PC-3 (cell line): ENCODE results near the gene NTF3. TPM values are rescaled to one million over a fixed set of nuclear protein-coding genes. Genes with fewer than 3 reads are reported as not detected.

Experiments used
- ATAC-seq: fragments of 200-7000 bp; cut with Tn5 transposase; 2 replicates; pipeline ENCODE4 v1.9.1; 2020; ENCODE audit warnings: mild to moderate bottlenecking, moderate library complexity
- BruUV-seq: library from RNA; stranded (reverse); fragments of 400-500 nt; replicated peaks from 2 replicates; lab custom pipeline; 2021; lab: Mats Ljungman, UMichigan
- CTCF ChIA-PET: fragments of 300-600 bp; sonication (Branson Sonifier 250); formaldehyde crosslinking; loops from one replicate; lab custom pipeline; 2022; ENCODE audit warnings: antibody characterized with exemption; lab: Charles Lee
- POLR2A ChIA-PET: fragments of 300-600 bp; sonication (Branson Sonifier 250); formaldehyde crosslinking; loops from one replicate; lab custom pipeline; 2022; ENCODE audit warnings: antibody characterized with exemption; ENCODE audit not compliant: unreplicated experiment; lab: Charles Lee
- DNase-seq: peaks from one replicate; pipeline ENCODE4 v3.0.0-alpha.2; 2015
- H2AFZ ChIP-seq: fragments of 300-600 bp; sonication (generic); 2 replicates; pipeline ENCODE4 v1.6.0; 2016; ENCODE audit warnings: antibody characterized with exemption, low read length
- H3F3A ChIP-seq: fragments of 300-600 bp; sonication (generic); one replicate; pipeline ENCODE4 v1.6.0; 2017; ENCODE audit warnings: antibody characterized with exemption, low read length, control low read depth, mild to moderate bottlenecking; ENCODE audit not compliant: unreplicated experiment
- H3K27ac ChIP-seq: fragments of 300-600 bp; sonication (generic); 2 replicates; pipeline ENCODE4 v1.5.1; 2016; ENCODE audit warnings: mild to moderate bottlenecking, low read length
- H3K27me3 ChIP-seq: fragments of 300-600 bp; sonication (generic); 2 replicates; pipeline ENCODE4 v1.6.1; 2016; ENCODE audit warnings: low read length, mixed read lengths
- H3K36me3 ChIP-seq: fragments of 300-600 bp; sonication (generic); 2 replicates; pipeline ENCODE4 v1.6.1; 2016; ENCODE audit warnings: low read depth, mixed run types, low read length, mixed read lengths
- H3K4me1 ChIP-seq: fragments of 300-600 bp; sonication (generic); 2 replicates; pipeline ENCODE4 v1.5.1; 2016; ENCODE audit warnings: low read length; ENCODE audit not compliant: insufficient read depth
- H3K4me2 ChIP-seq: fragments of 300-600 bp; sonication (generic); 2 replicates; pipeline ENCODE4 v1.6.0; 2016; ENCODE audit warnings: low read length
- H3K4me3 ChIP-seq: fragments of 300-600 bp; sonication (generic); 2 replicates; pipeline ENCODE4 v1.5.1; 2016; ENCODE audit warnings: mild to moderate bottlenecking, low read length, mixed read lengths
- H3K79me2 ChIP-seq: fragments of 300-600 bp; sonication (generic); 2 replicates; pipeline ENCODE4 v1.6.1; 2017; ENCODE audit warnings: low read length, mixed read lengths
- H3K9ac ChIP-seq: fragments of 300-600 bp; sonication (generic); 2 replicates; pipeline ENCODE4 v1.6.0; 2016; ENCODE audit warnings: mild to moderate bottlenecking, low read length
- H3K9me2 ChIP-seq: fragments of 300-600 bp; sonication (generic); replicated peaks from 2 replicates; pipeline ENCODE4 v1.6.1; 2016; ENCODE audit warnings: mixed run types, low read length, mixed read lengths
- H3K9me3 ChIP-seq: fragments of 300-600 bp; sonication (generic); 2 replicates; pipeline ENCODE4 v1.6.1; 2016; ENCODE audit warnings: low read length, mixed read lengths
- H4K20me1 ChIP-seq: fragments of 300-600 bp; sonication (generic); 2 replicates; pipeline ENCODE4 v1.6.1; 2016; ENCODE audit warnings: low read length, mixed read lengths
- CTCF ChIP-seq: fragments of 300-600 bp; sonication (generic); conservative IDR thresholded peaks from 2 replicates; pipeline ENCODE4 v1.5.1; 2017; ENCODE audit warnings: antibody characterized with exemption, low read depth, mild to moderate bottlenecking, low read length
- EZH2 ChIP-seq: fragments of 300-600 bp; sonication (generic); IDR thresholded peaks from one replicate; pipeline ENCODE4 v1.6.1; 2017; ENCODE audit warnings: antibody characterized with exemption, mild to moderate bottlenecking, low read length; ENCODE audit not compliant: unreplicated experiment
- EZH2phosphoT487 ChIP-seq: fragments of 300-600 bp; sonication (generic); IDR thresholded peaks from 2 replicates; pipeline ENCODE4 v1.6.1; 2018; ENCODE audit warnings: mild to moderate bottlenecking, antibody characterized with exemption, low read length, borderline replicate concordance
- intact Hi-C: fragments of 100-400 bp; cut with micrococcal nuclease; formaldehyde crosslinking; loops from 2 replicates; pipeline ENCODE4 v1.9.0; 2023
- total RNA-seq: library from RNA; depleted of rRNA; stranded (reverse); fragments of >200 nt; gene quantifications from 2 replicates; pipeline ENCODE4 v1.2.3, GENCODE V29; 2014

The NTF3 gene
- total RNA-seq, 1 experiment from 2014 or later: not detected

- H3K4me2 ChIP-seq: no peak overlapping the region
- no peaks in the 10 kb centered on the region for H3F3A ChIP-seq
- H3K27ac ChIP-seq: no peak overlapping the region
- TF ChIP-seq CTCF: no peak
- TF ChIP-seq EZH2phosphoT487: no peak
- no peak for TF ChIP-seq EZH2
- H2AFZ ChIP-seq: no peak overlapping the region
- POLR2A ChIA-PET: no interaction called here
- ATAC-seq: no peak
- H3K36me3 ChIP-seq: no peaks in the 10 kb centered on the region
- no peak for DNase-seq
- CTCF ChIA-PET: no interaction called here
- no peaks in the 10 kb centered on the region for H3K9me3 ChIP-seq
- no peaks in the 10 kb centered on the region for H3K27me3 ChIP-seq
- BruUV-seq: no TSS peak
- H4K20me1 ChIP-seq: no peaks in the 10 kb centered on the region
- intact Hi-C loops: no loop called here
- H3K4me3 ChIP-seq: no peak overlapping the region
- H3K4me1 ChIP-seq: no peaks in the 10 kb centered on the region
- no peak overlapping the region for H3K9ac ChIP-seq
- H3K79me2 ChIP-seq: no peaks in the 10 kb centered on the region
- no peaks in the 10 kb centered on the region for H3K9me2 ChIP-seq
These were observed 92.3 kb downstream of the NTF3 start for GRCh38 chr12:5524116-5524768.

- Histone ChIP-seq H3K9me2 (no peaks in the 10 kb centered on the region), H3K4me3 (no peak overlapping the region), H3K27ac (no peak overlapping the region), H2AFZ (no peak overlapping the region), H3K79me2 (no peaks in the 10 kb centered on the region), H3K4me1 (no peaks in the 10 kb centered on the region), H3K36me3 (no peaks in the 10 kb centered on the region), H3K4me2 (no peak overlapping the region), H3K27me3 (no peaks in the 10 kb centered on the region), H4K20me1 (no peaks in the 10 kb centered on the region), H3F3A (no peaks in the 10 kb centered on the region), H3K9ac (no peak overlapping the region), H3K9me3 (no peaks in the 10 kb centered on the region)
- TF ChIP-seq EZH2phosphoT487: no peak
- TF ChIP-seq CTCF: no peak
- no peak for TF ChIP-seq EZH2
- ChIA-PET CTCF (no interaction called here), POLR2A (no interaction called here)
- ATAC-seq: no peak
- BruUV-seq: no TSS peak
- no peak for DNase-seq
- intact Hi-C loops: no loop called here
These were observed 93.0 kb downstream of the NTF3 start for GRCh38 chr12:5524769-5525436.

- no peaks in the 10 kb centered on the region for H3F3A ChIP-seq
- POLR2A ChIA-PET: no interaction called here
- BruUV-seq: no TSS peak
- H3K4me1 ChIP-seq: no peaks in the 10 kb centered on the region
- no peak overlapping the region for H3K9ac ChIP-seq
- no peaks in the 10 kb centered on the region for H3K27me3 ChIP-seq
- intact Hi-C loops: no loop called here
- no peak for TF ChIP-seq CTCF
- no peak for TF ChIP-seq EZH2
- TF ChIP-seq EZH2phosphoT487: no peak
- no peak overlapping the region for H3K4me2 ChIP-seq
- CTCF ChIA-PET: no interaction called here
- H2AFZ ChIP-seq: no peak overlapping the region
- H3K79me2 ChIP-seq: no peaks in the 10 kb centered on the region
- DNase-seq: no peak
- H3K9me2 ChIP-seq: no peaks in the 10 kb centered on the region
- no peaks in the 10 kb centered on the region for H3K36me3 ChIP-seq
- H3K27ac ChIP-seq: no peak overlapping the region
- no peaks in the 10 kb centered on the region for H4K20me1 ChIP-seq
- H3K4me3 ChIP-seq: no peak overlapping the region
- H3K9me3 ChIP-seq: no peaks in the 10 kb centered on the region
- no peak for ATAC-seq
These were observed 94.0 kb downstream of the NTF3 start for GRCh38 chr12:5525783-5526367.
